ENCODE data around the gene GAS5.

DNA sequence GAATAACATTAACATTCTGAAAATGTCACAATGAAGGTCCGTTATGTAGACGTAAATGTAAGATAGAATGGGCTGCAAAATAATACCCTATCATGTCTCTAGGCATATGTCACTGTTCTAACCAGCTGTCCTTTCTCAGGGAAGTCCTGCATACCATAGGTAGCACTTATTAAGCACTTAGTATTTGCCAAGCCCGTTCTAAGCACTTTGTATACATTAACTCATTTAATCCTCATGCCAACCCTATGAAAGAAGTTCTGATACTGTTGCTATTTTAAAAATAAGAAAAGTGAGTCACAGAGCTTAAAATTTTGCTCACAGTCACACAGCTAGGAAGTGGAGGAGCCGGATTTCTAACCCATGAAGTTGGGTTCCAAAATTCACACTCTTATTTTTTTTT lies 15.7 kb downstream of the GAS5 start:
- TF ChIP-seq, protein P1, sequence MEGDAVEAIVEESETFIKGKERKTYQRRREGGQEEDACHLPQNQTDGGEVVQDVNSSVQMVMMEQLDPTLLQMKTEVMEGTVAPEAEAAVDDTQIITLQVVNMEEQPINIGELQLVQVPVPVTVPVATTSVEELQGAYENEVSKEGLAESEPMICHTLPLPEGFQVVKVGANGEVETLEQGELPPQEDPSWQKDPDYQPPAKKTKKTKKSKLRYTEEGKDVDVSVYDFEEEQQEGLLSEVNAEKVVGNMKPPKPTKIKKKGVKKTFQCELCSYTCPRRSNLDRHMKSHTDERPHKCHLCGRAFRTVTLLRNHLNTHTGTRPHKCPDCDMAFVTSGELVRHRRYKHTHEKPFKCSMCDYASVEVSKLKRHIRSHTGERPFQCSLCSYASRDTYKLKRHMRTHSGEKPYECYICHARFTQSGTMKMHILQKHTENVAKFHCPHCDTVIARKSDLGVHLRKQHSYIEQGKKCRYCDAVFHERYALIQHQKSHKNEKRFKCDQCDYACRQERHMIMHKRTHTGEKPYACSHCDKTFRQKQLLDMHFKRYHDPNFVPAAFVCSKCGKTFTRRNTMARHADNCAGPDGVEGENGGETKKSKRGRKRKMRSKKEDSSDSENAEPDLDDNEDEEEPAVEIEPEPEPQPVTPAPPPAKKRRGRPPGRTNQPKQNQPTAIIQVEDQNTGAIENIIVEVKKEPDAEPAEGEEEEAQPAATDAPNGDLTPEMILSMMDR (IDR thresholded peaks at IDR 0.05), result no peak
- TF ChIP-seq POLR2A (IDR thresholded peaks at IDR 0.05; ENCODE audit: low read depth) (no peak), EP300 (IDR thresholded peaks at IDR 0.05) (no peak), POLR2AphosphoS5 (IDR thresholded peaks at IDR 0.05) (no peak)
